Neural progenitor cell (in vitro differentiated cells): Measurements from ENCODE around the gene TFAP2C.

Source experiments
- EZH2 ChIP-seq: fragments of 200-600 bp; sonication (generic); IDR thresholded peaks from 2 replicates; pipeline ENCODE4 v1.6.1; 2017; ENCODE audit warnings: antibody characterized with exemption, mild to moderate bottlenecking, moderate library complexity
- EZH2phosphoT487 ChIP-seq: fragments of 200-600 bp; sonication (generic); IDR thresholded peaks from 2 replicates; pipeline ENCODE4 v1.6.1; 2017; ENCODE audit warnings: antibody characterized with exemption
- TF ChIP-seq, protein P1 (sequence below): fragments of 200-600 bp; sonication (generic); IDR thresholded peaks from 2 replicates; pipeline ENCODE4 v1.5.1; 2017; ENCODE audit warnings: antibody characterized with exemption, mild to moderate bottlenecking

DNA sequence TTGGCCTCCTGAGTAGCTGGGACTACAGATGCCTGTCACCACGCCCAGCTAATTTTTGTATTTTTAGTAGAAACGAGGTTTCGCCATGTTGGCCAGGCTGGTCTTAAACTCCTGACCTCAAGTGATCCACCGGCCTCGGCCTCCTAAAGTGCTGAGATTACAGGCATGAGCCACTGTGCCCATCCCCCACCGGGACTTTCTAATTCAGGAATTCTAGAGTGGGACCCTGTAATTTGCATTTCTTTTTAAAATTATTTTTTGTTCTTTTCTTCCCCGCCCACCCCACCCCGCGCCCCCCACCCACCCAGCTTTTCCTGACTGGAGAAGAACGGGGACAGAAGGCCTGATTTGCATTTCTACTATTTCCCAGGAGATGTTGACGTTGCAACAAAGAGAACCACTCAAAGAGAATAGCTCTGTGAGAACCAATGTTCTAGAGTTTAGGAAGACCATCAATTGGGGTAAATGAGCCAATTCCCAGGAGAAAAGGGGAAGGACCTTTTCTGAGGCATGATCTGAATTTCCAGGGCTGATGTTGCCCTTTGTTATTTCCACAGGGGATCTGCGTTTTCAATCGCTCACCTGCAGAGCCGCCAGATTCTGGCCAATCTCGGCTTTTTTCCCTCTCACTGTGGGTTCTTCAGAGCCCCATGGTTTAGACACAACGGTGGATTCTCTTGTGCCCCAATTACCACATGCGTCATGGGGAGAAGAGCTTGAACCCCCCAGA is 33.2 kb upstream of the TFAP2C start:
- TF ChIP-seq, protein P1, sequence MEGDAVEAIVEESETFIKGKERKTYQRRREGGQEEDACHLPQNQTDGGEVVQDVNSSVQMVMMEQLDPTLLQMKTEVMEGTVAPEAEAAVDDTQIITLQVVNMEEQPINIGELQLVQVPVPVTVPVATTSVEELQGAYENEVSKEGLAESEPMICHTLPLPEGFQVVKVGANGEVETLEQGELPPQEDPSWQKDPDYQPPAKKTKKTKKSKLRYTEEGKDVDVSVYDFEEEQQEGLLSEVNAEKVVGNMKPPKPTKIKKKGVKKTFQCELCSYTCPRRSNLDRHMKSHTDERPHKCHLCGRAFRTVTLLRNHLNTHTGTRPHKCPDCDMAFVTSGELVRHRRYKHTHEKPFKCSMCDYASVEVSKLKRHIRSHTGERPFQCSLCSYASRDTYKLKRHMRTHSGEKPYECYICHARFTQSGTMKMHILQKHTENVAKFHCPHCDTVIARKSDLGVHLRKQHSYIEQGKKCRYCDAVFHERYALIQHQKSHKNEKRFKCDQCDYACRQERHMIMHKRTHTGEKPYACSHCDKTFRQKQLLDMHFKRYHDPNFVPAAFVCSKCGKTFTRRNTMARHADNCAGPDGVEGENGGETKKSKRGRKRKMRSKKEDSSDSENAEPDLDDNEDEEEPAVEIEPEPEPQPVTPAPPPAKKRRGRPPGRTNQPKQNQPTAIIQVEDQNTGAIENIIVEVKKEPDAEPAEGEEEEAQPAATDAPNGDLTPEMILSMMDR = no peak
- TF ChIP-seq EZH2 = no peak
- TF ChIP-seq EZH2phosphoT487 = no peak
